ENCODE measurements around the gene FCN3.
"Not testable (repeated sequence)": the region's sequence is repeated elsewhere in the genome, so short reads cannot be mapped to it uniquely, and the experiment has no call there.

FCN3 gene

DNA sequence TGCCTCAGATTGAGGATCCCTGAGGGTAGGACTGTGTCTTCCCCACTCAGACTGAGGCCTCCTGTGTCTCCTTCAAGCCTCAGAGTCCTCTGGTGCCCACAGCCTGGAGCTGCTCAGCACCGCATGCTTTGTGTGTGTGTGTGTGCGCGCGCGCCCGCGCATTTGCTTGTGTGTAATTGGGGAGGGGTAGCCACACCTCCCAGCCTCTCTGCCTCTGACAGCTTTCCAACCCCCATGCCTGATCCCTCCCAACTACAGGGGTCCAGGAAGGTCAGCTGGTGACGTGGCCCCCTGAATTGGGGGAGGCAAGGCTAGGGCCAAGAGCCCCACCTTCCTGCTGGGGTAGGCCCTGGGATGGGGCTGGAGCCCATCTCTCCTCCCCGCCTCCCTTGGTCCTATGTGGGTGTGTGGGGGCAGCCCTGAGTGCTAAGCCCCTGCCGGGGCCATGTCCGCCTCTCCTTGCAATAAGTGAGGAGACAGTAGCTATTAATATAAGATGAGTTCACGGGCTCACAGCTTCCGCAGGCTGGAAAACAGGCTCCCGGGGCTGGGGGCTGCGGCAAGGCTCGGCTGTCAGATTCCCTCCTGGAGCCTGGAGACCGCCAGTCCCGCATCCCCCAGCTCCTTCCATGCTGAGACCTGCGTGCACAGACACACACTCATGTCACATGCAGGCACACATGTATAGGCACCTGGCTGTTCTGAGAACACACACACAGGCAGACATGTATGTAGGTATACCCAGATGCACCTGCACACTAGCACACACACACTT lies 24.8 kb upstream of the FCN3 start:
- no peak for DNase-seq

DNA sequence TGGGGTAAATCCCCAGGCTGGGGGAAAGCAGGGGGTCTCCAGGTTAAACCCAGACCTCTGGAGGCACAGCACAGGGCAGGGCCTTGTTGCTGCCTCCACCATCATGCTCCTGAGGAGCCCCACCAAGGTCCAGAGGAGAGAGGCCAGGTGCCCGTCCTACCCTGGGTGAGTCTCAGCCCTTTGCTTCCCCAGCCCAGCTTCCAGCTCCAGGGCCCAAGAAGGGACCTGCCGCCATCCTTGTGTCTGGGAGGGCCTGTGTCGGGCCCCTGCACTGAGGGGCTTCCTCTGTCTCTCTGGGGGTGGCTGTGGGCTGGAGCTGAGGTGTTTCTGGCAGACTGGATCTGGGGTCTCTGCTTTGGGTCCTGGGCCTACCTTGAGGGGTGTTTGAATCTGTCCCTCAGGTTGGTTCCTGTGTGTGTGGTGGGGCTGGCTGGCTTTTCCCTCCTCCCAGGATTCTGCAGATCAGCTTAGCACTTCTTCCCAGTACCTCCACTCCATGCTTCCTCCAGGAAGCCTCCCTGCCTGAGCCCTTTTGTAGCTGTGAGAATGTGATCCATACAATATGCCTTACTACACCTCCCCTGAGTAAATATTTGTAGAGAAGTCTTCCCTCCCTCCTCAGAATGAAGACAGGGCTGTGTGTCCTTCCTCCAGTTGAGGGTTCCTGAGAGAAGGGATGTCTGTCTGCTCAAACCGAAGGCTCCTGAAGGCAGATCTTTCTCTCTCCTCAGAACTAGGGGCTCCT lies 24.0 kb upstream of the FCN3 start:
- DNase-seq: no peak

DNA sequence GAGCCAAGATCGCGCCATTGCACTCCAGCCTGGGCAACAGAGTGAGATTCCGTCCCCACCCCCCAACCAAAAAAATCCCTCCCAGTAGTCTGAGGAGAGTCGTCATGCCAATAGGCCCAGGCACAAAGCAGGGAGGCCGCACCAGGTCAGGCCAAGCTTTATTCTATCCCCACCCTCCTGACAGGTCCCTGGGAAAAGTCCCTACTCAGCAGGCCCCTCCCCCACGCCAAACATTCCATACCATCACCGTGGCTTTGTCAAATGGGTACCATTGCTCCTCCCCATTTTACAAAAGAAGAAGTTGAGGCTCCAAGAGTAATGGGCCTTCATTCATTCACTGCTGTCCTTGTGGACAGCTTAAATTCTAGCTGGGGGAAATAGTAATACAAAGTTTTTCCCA lies 23.1 kb upstream of the FCN3 start:
- DNase-seq: no peak

DNA sequence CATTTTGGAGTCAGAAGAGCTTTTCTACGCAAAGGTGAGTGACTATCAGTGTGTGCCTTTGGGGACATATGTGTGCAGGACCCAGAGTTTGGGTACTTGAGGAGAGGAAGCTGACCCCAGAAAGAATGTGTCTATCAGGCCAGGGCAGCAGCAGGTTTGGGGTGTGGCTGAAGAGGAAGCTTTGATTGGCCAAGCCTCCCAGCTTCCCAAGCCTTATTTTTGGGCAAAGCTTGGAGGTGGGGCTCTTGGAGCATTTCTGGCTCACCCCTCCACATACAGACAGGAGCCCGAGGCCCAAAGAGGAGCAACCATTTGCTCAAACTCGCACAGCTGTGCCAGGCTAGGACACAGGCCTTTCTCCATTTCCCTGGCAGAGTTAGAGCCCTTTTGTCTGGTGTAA lies 22.5 kb upstream of the FCN3 start:
- no peak for DNase-seq

DNA sequence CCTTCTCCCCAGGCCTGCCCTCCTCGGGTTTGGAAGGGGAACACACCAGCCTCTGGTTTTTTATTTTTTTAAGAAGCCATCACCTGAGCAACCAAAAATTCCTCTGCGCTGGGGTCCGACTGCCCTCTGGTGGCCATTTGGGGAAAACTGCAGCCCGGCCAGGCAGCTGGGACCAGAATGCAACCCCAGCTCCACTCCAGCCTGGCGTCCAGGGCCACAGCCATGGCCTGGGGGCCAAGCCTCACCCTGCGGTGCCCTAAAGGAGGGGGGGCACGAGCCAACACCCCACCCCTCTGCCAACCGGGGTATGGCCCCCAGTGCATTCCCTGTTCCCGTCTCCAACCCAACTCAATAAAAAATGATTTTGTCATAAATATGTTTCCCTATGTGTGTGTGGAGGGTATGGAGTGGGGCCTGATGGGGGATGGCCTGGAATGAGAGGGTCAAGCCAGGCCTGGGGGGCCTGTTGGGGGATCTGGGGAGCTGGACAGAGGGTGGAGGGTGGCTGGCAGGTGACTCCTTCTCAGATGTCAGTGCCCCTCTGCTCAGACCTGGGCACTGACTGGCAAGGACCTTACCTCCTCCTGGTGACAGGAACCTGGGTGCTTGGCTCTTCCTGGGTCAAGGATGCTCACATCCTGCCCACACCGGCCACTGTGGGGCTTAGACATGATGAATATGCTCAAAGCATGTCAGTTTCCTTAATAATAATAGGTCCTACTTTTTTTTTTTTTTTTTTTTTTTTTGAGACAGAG lies 21.0 kb upstream of the FCN3 start:
- peak; percentile 51 for DNase-seq

DNA sequence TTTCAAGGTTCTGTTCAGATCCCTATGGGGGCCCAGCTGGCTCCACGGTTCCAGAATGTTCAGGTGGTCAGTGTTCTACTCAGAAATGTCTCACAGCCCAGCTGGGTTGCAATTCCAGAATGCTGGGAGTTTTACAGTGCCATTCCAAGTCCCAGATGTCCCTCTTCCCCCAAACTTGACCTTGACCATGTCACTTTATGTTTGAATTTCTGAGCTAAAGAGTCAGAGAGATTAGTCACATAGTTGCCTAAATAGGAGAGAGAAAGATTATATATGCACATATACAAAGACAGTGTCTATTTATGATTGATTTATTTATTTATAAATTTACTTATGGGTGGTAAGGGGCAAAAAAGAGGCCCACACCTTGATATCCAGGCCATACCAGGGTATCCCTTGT lies 20.3 kb upstream of the FCN3 start:
- no peak for DNase-seq

DNA sequence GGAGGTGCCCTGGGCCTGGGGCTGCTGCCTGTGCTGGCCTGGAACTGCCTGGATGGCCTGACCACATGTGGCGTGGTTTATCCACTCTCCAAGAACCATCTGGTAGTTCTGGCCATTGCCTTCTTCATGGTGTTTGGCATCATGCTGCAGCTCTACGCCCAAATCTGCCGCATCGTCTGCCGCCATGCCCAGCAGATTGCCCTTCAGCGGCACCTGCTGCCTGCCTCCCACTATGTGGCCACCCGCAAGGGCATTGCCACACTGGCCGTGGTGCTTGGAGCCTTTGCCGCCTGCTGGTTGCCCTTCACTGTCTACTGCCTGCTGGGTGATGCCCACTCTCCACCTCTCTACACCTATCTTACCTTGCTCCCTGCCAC lies 19.6 kb upstream of the FCN3 start:
- DNase-seq: no peak

DNA sequence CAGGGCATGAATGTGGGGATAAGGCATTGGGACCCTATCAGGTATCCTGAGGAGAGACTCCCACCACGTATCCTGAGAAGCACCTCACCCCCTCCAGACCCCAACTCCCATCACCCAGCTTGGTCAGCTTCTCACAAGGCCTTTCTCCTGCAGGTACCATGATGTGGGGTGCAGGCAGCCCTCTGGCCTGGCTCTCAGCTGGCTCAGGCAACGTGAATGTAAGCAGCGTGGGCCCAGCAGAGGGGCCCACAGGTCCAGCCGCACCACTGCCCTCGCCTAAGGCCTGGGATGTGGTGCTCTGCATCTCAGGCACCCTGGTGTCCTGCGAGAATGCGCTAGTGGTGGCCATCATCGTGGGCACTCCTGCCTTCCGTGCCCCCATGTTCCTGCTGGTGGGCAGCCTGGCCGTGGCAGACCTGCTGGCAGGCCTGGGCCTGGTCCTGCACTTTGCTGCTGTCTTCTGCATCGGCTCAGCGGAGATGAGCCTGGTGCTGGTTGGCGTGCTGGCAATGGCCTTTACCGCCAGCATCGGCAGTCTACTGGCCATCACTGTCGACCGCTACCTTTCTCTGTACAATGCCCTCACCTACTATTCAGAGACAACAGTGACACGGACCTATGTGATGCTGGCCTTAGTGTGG lies 19.1 kb upstream of the FCN3 start:
- no peak for DNase-seq

DNA sequence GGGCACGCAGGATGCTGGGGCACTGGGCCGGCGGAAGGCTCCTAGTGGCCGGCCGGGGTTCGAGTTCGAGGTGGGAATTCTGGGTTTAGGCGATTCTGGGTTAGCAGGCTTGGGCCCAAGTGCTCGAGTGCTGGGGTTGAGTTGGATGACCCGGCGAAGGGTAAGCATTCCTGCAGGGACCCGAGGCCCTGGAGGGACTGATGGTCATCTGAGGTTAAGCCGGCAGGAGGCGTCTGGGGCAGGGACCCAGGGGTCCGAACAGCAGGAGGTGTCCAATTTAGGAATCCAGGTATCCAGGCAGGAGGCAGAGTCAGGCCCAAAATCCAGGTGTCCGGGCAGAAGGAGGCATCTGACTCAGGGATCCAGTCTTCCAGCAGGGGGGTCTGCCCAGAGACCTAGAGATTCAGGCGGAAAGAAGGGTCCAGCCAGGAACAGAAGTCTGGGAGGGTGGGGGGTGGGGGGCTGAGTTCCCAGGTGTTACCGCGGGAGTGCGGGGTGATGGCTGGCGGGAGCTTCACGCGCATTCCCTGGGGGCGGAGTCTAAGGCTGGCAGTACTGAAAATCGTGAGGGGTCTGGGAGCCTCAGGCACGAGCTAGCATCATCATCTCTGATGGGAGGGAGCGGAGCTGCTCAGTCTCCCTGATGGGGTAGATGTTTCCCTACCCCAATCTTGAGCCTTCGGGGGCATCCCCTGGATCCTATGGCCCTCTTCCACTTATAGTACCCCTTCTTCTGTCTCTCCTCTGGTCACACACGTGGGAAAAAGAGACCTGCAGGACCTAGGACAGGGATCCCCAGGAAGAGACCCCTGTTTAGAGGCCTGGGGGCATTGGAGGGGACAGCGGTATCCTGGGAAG lies 18.4 kb upstream of the FCN3 start:
- DNase-seq: no peak

DNA sequence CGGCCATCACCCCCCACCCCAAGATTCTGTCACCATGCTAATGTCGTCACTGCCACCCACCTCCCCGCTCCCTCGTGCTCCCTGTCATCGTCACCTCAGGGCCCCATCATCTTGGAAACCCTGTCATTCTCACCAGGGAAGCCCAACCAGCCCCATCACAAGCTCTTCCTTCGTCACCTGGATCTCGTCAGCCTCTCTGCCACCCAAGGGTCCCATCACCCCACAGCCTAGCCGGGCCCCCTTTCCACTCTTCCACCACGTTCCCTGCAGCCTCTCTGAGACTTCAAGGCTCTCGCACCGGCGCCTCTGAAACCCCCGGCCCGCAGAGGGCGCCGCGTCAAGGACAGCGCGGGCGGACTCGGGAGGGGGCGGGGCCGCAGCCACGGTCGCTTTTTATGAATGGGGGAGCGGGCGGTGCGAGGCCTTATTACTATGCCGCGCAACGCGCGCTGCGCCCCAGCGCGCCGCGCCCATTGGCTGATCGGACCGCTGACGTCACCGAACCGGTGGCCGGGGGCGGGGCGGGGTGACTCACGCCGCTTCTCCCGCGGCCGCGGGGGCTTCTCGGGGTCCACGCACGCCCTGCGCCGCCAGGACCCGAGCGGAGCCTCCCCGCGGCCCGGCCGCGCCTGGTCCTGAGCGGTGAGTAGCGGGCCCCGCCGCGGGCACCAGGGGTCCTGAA lies 17.6 kb upstream of the FCN3 start, which contains the start of gene GPR3:
Gene GPR3, plus strand, starts transcription at position 527 of the 682 bp plus-strand sequence. CDS start 1,177 bp downstream, outside the sequence.
- DNase-seq: peak; percentile 89

DNA sequence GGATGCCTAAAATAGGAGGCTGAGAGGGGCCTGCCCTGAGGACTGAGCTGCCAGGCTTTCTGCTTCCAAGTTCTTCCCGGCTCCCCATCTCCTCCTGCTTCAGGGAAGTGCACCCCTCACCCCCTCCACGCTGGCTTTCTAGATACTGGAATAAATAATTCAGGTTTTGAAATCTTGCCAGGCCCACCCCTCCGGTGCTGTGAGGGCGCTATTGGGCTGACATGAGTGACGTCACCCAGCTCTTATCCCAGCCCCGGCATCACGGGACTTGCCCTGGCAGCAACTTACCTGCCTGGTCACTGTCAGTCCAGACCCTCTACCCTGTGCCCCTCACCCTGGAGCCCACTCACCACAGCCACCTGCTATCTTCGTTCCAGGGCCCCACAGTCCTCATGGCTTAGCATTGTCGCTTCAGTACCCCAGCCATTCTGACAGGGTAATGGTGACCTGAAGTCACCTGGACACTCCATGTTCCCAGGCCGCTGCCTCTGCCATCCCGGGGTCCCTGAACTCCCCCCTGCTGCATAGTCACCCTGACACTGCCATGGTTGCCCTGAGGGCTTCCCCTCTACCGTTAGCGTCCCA lies 17.0 kb upstream of the FCN3 start:
- peak; percentile 62 for DNase-seq

DNA sequence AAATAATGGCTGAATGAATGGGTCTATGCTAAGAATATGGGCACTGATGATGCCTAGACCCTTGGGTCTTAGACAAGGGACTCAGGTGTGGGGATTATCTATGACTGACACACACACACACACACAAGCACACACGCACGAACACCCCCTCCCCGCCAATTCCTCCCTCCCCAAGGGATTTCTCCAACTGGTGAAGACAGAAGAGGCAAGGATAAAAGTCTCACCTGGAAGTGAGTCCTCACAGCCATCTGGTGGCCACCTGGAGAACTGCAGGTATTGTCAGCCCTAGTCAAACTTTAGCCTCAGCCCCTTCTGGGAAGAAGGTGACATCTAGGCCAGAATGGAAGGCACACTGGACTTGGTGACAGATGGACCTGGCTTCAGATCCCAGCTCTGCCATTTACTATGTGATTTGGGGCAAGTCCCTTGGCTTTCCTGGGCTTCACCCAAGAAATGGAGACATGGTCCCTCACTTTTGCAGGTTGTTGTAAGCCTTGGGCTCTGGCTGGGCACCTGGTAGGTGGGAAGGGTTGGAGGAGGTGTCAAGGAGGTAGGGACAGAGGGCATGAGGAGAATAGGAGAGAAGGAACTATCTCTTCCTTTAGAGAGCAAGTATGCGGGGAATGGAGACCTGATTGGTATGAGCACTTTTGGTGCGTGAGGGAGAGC lies 13.8 kb upstream of the FCN3 start:
- peak; percentile 49 for DNase-seq

DNA sequence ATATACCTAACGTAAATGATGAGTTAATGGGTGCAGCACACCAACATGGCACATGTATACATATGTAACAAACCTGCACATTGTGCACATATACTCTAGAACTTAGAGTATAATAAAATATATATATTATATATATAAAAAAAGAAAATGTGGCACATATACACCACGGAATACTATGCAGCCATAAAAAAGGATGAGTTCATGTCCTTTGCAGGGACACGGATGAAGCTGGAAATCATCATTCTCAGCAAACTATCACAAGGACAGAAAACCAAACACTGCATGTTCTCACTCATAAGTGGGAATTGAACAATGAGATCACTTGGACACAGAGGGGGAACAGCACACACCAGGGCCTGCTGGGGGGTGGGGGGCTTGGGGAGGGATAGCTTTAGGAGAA lies 10.2 kb upstream of the FCN3 start:
- not testable (repeated sequence) for DNase-seq

DNA sequence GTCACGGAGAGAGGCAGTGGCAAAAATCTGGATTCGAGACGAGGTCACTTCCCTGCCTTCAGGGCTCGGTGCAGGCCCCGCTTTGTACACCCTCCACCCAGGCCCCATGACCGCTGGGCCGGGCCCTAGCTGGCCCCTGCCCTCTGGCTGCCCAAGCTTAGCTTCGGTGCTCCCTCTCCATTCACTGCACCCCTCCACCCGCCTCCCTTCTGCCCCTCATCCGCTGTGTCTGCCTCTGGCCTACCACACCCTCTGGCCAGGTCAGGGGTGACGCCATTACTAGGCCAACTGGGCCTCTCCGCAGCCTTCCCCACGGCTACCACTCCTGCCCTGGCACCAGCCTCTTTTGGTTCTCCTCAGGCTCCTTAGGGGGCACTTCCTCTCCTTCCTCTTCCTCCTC lies 9.0 kb upstream of the FCN3 start:
- DNase-seq: no peak

DNA sequence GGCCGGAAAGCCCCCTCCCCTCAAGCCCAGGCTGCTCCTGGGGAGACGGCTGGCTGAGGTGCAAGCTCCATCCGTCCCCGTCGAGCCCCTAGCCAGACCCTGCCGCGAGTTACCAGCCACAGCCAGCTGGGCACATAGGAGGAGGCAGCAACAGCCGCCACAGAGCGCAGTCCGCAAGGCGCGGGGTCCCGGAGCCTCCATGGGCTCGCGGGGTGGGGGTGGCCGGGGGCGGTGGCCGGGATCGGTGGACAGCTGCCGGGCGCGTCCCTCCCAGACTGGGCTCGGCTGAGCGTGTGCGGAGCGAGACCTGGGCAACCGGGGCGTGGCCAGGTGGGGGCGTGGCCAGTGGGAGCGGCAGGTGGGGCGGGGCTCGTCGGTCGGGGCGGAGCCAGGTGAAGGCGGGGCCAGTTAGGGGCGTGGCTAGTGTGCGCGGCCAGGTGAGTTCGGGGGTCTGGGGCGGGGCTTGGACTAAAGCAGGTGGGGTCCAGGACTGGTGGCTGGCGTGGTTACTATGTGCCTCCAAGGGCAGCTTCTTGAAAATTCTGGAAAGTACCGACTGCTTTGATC lies 8.5 kb upstream of the FCN3 start, which contains the start of gene CD164L2:
Gene CD164L2, minus strand, starts transcription at position 295 of the 567 bp plus-strand sequence. Its CDS starts 94 bp downstream, at position 201.
- no peak for DNase-seq

DNA sequence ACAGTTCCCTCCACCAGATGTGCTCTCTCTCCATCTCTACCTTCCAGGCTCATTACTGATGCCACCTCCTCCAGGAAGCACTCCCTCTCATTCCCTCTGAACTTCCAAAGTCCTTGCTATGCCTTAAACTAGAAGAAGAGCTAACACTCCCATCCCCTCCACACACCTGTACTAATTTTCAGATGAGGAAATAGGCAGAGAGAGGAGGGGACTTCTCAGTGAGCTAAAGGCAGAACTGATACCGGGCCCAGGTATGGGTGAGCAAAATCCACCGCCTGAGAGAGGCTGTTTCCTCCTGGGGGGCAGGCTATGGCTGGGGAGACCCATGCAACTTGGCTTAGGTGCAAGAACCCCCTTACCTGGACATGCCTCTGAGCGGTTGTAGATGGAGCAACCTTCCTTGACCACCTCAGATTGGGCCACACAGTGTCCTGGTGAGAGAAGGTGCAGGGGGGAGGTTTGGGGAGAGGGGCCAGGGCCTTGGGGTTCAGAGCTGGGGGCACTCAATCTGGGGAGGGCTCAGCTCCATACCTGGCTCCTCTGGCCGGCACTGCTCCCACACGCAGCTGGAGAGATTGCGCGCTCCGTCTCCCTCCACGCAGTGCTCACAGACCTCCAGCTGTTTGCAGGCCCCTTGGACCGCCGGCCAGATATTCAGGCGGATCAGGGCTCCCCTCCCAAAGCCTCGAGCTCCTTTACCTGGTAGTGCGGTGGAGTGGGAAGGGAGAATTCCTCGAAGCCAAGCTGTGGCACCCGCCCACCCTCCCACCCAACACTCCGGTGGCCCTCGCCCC lies 7.5 kb upstream of the FCN3 start:
- DNase-seq: no peak

DNA sequence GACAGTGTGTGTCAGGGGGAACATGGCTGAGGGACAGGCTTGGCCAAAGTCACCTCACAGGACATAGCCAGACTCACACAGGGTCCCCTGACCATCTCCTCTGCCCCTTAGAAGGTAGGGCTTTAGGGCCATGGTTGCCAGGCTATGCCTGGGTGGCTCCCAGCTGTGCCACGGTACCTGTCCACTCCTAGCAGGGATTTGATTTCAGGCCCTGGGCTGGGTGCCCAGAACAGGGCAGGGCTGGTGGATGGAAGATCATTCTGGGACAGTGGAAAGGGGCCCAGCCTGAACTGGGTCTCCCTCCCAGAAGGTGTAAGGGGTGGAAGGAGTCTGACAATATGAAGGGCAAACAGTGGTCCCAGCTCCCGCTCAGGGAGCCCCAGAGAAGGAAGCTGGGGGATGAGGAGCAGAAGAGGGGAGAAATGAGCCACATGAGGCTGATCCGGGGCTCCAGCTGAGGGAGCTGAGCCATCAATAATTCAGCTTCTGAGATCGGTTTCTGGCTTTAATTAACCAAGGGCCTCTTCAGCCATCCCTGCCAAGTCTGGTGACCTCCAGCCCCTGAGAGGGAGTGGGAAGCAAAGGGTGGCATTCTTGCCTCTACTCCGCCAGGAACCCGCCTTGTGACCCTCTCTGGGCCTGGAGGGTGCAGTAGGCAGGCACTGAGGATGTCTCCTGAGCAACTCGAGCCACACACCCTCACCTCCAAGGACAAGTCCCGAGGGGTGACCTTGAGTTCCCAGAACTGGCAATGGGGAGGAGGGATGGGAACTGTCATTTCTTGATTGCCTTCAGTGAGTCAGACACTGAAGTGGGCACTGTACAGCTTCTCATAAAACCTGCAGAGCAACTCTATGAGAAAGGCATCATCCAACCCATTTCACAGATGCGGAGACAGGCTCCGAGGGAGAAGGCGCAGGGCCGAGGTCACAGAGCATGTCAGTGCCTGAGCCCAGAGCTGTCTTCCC lies 6.4 kb upstream of the FCN3 start:
- DNase-seq: no peak

DNA sequence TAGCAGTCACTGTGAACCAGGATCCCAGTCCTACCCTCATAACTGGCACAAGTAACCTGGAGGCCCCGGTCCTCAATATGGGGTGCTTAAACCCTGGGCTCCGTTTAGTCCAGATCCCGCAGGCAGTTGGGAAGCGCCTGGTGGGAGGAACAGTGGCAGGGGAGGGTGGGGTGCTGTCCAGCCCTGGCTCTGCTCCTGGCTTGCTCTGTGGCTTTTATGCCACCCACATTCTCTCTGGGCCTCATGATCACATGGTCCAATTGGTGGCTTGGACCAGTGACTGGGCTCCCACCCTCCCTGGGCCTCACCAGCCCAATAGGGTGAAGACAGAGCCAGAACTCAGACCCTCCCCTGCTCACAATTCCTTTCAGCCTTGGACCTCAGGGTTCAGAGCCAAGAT lies 5.6 kb upstream of the FCN3 start:
- no peak for DNase-seq
